WI38 (cell line): ENCODE data around the gene XXYLT1.

Experiments
- H3K4me3 ChIP-seq: 2 replicates; pipeline ENCODE4 v1.5.1; 2011; ENCODE audit warnings: low read depth, mild to moderate bottlenecking, control low read depth, low read length
- TF ChIP-seq, protein P1 (sequence below): IDR thresholded peaks from 2 replicates; pipeline ENCODE4 v1.5.1; 2012; ENCODE audit warnings: low read depth, mild to moderate bottlenecking, control low read depth, low read length

Gene XXYLT1

DNA sequence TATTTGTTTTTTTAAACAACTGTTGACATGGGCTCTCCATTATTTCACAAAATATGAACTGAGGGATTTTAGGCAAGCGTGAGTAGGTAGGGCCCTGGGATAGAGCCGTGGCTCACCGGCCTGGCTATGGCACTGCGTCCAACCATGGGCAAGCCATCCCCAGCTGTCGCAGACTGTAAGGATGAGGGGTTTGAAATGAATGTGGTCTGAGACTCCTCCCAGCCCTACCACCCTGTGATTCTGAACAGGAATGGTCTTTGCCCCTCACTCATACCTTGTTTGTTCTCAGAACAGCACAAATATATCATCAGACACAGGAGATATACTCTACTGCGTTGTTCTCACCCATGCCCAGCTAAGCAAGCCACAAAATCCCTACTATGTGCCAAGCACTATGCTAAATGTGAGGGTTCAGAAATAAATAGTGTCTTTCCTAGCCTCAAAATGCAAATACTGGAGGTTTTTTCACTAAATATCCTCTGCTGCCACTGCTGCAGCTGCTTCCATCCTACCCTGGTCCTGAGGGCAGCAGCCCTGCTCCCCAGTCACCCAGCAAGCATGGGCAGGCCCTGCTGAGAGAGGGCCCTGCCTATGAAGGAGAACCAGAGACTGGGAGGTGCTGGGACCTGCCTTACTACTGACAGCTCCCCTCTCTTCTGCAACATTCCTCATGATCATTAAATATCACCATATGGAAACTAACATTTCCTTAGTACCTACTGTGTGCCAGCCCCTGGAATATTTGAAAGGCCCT is 102.8 kb downstream of the XXYLT1 start:
- TF ChIP-seq, protein P1, sequence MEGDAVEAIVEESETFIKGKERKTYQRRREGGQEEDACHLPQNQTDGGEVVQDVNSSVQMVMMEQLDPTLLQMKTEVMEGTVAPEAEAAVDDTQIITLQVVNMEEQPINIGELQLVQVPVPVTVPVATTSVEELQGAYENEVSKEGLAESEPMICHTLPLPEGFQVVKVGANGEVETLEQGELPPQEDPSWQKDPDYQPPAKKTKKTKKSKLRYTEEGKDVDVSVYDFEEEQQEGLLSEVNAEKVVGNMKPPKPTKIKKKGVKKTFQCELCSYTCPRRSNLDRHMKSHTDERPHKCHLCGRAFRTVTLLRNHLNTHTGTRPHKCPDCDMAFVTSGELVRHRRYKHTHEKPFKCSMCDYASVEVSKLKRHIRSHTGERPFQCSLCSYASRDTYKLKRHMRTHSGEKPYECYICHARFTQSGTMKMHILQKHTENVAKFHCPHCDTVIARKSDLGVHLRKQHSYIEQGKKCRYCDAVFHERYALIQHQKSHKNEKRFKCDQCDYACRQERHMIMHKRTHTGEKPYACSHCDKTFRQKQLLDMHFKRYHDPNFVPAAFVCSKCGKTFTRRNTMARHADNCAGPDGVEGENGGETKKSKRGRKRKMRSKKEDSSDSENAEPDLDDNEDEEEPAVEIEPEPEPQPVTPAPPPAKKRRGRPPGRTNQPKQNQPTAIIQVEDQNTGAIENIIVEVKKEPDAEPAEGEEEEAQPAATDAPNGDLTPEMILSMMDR = no peak
- H3K4me3 ChIP-seq = no peak overlapping the region

DNA sequence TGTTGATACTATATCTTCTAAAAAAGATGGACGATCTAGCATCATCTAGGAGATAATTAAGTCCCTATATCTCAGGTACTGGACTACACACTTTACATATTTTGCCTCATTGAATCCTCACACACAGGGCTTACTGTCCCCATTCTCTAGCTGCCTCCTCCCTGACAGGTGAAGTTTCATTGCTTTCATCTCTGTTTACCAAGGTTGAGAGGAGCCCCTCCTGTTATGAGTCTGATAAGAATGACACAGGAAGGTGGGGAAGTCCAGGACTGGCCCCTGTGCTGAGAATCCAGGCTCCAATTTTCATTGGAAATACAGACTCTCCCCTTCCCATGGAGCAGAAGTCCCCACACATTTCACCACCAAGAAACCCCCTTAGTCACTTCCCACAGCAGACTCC is 105.2 kb downstream of the XXYLT1 start:
- H3K4me3 ChIP-seq = no peak overlapping the region
- TF ChIP-seq, protein P1 = no peak

DNA sequence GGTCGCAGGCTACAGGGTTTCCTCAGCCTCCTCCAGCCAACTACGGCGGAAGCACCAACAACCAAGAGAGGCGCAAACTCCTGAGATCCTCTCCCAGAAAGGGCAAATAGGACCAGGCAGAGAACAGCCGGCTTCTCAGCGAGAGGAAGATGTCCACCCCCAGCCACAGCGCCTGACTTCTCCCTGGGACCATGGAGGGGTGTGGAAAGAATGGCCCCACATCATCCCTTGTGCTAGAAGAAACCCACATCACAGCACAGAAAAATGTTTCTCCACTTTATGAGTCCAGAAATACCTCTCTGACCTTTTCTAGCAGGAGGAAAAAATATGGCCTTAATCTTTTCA is 105.7 kb downstream of the XXYLT1 start:
- TF ChIP-seq, protein P1 = no peak
- H3K4me3 ChIP-seq = no peak overlapping the region

DNA sequence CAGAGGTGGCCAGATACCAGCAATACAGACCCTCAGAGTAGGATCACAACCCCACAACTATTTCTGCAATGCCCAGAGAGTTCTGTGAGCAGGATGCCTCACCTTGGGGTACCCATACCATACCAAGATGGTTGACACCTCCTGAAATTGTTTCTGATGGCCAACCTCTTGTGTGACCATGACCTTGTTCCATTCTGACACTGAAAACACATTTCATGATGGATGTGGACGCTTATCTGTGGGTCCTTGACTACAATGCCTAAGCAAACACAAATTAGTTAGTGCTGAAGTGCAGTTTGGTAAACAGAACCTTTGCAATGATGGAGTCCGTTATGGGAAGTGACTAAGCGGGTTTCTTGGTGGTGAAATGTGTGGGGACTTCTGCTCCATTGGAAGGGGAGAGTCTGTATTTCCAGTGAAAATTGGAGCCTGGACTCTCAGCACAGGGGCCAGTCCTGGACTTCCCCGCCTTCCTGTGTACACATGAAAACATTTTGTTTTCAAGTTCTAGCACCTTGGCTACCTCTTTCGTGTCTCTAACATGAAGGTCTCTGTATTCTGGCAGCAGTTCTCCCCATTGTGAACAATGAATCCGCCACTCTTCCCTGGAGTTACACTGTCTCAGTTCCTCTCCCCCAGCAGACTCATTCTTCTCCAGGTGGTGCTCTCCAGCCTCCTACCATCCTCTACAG is 106.2 kb downstream of the XXYLT1 start:
- TF ChIP-seq, protein P1 = no peak

DNA sequence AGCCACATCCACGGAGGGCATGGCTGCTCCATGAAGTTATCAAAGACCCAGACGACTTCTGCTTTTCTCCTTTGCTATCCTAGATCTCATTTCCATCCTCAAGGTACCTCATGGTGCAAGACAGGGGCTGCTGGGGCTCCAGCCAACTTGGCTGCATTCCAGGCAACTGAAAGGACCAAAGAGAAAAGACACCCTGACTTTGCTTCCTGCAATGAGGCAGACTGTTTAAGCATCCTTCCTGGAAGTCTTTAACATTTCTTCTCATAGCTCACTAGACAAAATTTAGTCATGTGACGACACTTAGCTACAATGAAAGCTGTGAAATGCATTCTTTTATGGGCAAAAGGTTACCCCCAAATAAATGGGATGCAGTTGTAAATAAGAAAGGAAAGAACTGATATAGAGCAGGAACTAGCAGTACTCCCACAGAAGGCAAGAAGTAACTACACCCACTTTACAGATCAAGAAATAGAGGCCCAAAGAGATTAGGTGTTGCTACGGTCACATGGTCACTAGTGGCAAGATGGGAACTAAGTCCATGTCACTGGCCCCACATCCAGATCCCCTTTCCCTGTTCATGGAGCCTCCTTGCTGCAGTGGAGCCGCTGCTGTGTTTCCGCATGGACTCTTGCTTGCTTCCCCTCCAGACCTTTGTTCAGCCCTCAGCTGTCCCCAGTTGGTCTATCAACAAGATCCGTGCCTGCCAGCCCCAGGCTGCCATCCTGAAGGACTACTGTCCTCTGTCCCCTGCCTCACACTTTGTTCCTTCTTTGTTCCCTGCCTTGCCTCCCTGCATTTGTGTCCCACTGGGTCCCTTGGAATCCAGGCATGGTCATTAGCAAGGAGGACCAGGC is 107.0 kb downstream of the XXYLT1 start:
- TF ChIP-seq, protein P1 = no peak
- H3K4me3 ChIP-seq = no peak overlapping the region

More for the DNA sequence above, 106.2 kb downstream of the XXYLT1 start:
- H3K4me3 ChIP-seq = no peak overlapping the region

DNA sequence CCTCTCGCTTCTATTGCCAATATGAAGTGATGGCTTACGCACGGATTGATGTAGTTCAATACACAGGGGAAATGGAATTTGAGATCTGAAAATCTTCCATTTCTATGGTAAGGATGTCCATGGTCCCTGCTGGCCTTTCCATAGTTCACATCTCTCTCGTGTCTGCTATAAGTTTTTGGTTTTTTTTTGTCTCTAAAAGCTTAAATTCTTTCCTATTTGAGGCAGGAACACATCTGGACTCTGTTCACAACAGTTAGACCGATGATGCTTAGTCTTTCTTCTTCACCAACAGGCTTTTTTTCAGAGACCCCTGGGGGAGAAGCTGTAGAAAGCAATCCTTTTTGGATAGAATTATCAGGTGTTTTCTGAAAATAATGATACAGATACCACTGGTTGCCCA is 108.1 kb downstream of the XXYLT1 start:
- TF ChIP-seq, protein P1 = no peak

More for the DNA sequence above, 108.1 kb downstream of the XXYLT1 start:
- H3K4me3 ChIP-seq = no peak overlapping the region
